Bronchus fibroblast of lung (primary cell): ENCODE results near the gene TRIM27. TPM values are rescaled to one million over a fixed set of nuclear protein-coding genes. Genes with fewer than 3 reads are reported as not detected.

ENCODE experiments used
- total RNA-seq: library from RNA; depleted of rRNA; stranded (reverse); fragments of >200 nt; gene quantifications from 2 replicates; pipeline ENCODE4 v1.2.3, GENCODE V29; 2015

TRIM27 gene, protein sequence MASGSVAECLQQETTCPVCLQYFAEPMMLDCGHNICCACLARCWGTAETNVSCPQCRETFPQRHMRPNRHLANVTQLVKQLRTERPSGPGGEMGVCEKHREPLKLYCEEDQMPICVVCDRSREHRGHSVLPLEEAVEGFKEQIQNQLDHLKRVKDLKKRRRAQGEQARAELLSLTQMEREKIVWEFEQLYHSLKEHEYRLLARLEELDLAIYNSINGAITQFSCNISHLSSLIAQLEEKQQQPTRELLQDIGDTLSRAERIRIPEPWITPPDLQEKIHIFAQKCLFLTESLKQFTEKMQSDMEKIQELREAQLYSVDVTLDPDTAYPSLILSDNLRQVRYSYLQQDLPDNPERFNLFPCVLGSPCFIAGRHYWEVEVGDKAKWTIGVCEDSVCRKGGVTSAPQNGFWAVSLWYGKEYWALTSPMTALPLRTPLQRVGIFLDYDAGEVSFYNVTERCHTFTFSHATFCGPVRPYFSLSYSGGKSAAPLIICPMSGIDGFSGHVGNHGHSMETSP
- 46.5 and 53.0 TPM in 2 replicates for total RNA-seq

DNA sequence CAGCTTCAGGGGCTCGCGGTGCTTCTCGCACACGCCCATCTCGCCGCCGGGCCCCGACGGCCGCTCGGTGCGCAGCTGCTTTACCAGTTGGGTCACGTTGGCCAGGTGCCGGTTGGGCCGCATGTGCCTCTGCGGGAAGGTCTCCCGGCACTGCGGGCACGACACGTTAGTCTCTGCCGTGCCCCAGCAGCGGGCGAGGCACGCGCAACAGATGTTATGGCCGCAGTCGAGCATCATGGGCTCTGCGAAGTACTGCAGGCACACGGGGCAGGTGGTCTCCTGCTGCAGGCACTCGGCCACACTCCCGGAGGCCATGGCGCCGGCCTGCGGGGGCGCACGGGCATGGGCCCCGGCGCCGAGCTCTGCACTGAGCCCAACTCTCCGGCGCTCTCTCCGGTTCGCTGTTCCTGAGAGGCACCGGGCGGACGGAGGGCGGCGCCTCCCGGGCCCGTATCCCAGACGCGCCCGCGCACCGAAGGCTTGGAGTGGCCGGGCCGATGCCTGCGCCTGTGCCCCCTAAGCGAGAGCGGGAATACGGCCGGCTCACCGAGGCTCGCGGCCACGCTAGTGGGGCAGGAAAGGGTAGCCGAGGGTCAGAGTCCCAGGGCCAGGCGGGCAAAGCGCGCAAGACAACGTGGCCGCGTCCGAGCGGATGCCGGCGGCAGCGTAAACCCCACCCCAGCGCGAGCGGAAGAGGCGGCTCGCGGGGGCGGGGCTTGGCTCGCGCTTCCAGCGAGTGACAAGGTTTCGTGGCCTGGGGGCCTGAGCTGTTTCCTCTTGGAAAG is at the start of gene TRIM27:
Gene TRIM27 (minus strand): TSS at position 668 of the 785 bp plus-strand sequence. CDS start 353 bp downstream, at position 315.

Other genes with a start within 250 kb of the TRIM27 start
- 0.67 and 0.74 TPM in 2 replicates for gene ZNF311, start 81.3 kb upstream of the TRIM27 start, total RNA-seq
- gene OR2W1, start 121.2 kb upstream of the TRIM27 start, total RNA-seq: not detected in 2 replicates
- not detected in 2 replicates for gene OR2B3, start 163.3 kb upstream of the TRIM27 start, total RNA-seq
- not detected in 2 replicates for gene OR2J1, start 175.5 kb upstream of the TRIM27 start, total RNA-seq
- gene OR2J3, start 184.1 kb upstream of the TRIM27 start, total RNA-seq: not detected in 2 replicates
- gene OR2J2, start 246.9 kb upstream of the TRIM27 start, total RNA-seq: not detected in 2 replicates